Stimulated activated CD4-positive, alpha-beta T cell treated with anti-CD3 and anti-CD28 coated beads, Interleukin-2, amount 100 ng/mL, for 4 hours (primary cell): Measurements from ENCODE around the gene COA5.

Source experiments
- DNase-seq: peaks from one replicate; pipeline ENCODE4 v3.0.0-alpha.2; 2020; ENCODE audit warnings: low read depth

Gene COA5, protein sequence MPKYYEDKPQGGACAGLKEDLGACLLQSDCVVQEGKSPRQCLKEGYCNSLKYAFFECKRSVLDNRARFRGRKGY

DNA sequence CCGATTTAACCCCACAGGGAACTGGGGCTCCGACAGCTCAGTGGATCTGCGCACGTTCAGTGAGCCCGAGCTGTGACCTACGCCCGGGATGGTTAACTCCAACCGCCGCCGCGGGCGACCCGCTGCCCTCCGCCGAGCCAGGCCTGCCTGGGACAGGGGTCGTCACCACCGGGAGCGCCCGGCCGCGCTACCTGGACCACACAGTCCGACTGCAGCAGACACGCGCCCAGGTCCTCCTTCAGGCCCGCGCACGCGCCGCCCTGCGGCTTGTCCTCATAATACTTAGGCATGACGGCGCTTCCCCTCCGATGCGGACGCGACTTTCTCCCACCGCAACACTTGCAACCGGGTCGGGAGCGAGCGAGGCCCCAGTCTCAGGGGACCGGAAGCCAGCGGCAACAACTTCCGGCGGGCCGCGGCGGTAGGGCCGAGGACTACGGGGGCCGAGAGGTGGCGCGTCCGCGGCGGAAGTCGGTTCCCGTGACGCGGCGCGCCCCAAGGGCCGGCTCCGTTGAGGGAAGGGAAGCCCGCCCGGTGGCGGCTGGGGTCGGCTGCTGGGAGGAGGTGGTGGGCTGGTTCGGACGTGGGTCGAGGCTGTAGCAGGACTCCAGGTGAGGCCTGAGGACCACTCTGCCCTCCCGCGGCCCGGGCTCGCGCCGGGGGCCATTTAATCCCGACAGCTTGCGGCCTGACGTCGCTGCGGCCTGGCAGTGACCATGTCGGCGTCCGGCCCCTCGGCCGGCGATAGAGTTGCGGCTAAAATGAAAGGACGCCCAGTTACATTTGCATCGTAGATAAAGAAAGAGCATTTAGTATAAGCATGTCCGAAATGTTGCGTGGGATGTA, at the start of gene COA5, which contains the start of gene UNC50:
COA5 (minus strand) TSS at position 397 of the 846 bp plus-strand sequence; CDS start at position 290, 107 bp downstream.
UNC50 (plus strand) TSS at position 474 of the 846 bp plus-strand sequence. CDS start 1,171 bp downstream, outside the sequence.
- peak; percentile 82 for DNase-seq

DNA sequence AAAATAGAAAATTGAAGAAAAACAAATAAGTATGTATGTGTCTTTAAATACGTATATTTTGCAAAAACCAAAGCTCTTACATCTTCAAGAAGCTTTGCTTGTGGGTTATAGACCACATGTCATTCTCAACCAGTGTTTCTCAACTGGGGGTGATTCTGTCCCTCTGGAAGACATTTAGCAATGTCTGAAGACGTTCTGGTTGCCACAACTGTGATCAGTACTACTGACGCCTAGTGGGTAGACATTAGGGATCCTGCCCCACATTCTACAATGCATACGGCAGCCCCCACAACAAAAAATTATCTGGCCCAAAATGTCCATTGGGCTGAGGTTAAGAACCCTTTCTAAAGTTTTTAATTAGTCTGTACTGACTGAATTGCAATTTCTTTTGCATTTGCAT, 48.5 kb upstream of the COA5 start:
- no peak for DNase-seq

DNA sequence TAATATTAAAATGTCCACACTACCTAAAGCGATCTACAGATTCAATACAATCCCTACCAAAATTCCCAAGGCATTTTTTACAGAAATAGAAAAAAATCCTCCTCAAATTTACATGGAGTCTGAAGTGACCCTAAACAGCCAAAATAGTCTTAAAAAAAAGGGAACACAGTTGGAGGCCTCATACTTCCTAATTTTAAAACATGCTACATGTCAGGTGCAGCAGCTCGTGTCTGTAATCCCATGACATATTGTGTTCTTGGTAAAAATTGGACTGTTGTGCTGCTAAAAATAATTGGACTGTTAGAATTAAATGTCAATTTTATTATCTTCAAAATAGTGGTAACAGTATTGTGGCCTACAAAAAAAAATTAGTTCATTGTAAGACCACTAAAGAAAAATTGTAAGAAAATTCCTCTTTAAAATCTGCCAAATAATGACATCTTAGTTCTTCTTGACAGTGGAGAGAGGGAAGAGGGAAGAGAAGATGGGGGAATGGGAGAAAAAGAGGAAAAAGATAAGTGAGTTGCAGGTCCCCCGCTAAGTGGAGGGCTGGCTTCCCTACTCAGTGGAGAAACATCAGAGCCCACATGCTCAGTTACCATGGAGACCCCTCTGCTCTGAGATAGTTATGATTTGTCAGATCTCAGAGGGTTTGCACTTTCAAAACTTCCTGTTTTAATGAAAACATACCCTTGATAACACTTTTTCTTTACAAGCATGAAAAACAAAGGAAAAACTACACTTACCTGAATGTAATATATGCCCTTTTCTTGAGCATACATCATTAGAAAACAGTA, 46.6 kb upstream of the COA5 start:
- DNase-seq, result no peak

DNA sequence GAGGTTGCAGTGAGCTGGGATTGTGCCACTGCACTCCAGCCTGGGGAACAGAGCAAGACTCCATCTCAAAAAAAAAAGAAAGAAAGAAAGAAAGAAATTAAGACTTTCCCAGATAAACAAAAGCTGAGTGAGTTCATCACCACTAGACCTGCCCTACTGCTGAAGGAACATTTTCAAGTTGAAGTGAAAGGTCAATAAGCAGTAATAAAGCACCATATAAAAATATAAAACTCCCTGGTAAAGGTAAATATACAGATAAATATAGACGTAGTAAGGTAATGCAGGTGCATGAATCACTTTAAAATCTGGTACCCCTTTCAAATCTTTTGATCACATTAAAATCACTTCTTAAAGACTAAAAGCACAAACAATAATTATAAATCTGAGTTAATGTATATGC, 42.7 kb upstream of the COA5 start:
- DNase-seq, result no peak

DNA sequence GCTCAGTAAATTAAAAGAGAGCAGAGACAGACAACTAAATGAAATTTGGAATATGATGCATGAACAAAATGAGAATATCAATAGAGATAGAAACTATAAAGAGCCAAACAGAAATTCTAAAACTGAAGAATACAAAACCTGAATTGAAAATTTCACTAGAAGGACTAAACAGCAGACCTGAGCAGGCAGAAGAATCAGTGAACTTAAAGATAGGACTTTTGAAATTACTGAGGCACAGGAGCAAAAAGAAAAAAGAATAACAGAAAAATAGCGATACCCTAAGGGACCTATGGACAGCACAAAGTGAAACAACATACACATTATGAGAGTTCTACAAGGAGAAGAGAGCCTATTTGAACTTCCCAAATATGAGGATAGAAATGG, 41.7 kb upstream of the COA5 start:
- no peak for DNase-seq

DNA sequence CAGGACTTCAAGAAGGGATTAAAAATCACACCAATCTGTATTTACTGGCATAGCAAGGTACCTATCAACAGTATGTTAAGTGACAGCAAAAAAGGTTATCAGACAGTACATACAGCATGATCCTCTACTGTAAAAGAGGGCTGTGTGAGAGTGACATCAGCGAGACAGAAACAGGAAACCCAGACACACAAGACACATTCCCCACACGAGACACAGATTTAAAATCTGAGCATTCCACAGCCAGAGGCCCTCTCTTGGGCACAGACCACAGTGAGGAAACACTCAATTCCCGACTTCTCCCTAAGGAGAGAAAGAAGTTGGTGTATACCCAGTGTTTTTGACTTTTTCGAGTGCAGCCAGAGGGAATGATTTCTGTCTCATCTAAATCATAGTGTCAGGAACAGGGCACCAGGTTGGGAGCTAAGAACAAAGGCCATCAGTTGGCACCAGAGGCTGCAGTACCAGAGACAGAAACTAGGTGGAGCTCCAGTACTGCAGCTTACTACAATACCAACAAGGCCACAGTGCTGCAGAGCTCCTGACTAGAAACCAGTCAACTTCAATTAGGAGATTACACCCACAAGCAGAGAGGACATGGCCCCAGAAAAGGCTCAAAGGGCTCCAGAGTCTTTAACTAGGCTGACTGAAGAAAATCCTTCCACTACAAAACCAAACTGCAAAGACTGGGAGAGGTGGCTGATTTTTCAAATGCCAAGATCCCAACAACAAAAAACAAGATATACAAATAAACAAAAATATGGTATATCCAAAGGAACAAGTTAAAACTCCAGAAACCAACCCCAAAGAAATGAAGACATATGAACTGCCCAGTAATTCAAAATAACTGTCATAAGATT, 41.1 kb upstream of the COA5 start:
- DNase-seq, result peak; percentile 72

DNA sequence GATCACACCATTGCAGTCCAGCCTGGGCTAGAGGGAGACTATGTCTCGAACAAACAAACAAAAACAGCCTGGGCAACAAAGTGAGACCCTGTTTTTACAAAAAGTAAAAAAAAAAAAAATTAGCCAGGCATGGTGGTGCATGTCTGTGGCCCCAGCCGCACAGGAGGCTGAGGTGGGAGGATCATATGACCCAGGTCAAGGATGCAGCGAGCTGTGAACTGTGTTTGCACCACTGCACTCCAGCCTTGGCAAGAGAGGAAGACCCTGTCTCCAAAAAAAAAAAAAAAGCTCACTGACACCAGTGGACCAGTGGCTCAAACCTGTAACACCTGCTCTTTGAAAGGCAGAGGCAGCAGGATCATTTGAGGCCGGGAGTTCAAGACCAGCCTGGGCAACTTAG, 40.1 kb upstream of the COA5 start:
- no peak for DNase-seq

DNA sequence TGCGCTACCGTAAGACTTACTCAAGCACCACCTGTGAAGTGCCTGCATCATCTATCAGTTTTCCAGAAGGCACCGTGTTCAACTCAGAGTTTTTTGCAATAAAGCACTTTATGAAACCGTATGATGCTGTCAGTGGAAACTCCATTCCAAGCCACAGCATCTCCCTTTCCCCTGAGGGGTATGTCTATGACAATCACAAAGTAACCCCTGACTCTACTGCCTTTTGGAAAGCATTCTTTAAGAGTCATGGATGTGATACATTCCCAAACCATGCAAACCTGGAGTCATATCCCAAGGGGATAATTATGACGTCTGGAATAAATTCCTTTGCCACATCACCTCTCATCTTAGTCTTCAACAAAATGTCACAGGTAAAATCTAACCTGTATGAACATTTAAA, 39.3 kb upstream of the COA5 start:
- DNase-seq, result no peak

DNA sequence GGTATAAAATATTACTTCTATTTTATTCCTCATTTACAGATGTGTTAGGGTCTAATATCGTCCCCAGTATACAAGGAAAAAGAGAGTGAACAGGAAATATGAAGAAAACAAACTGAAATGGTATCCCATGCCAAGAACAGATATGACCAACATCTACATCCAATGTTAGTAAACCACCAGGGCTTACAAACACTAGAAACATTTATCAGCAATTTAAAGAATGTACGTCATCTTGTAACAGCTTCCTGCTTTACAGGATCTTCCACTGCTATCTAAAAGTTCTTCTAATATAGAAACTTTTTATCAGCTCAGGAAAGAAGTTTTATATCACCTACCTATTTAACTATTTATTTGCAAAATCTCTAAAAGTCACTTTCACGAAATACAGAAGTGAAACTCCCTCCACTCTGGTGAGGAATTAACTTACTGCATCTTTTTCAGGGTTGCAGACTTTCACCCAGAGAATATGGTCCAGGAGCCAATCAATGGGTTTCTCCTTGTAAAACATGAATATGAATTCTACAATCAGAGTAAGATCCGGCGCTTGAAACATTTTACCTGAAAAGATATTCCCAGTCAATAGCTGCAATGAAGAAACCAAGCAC, 35.3 kb upstream of the COA5 start:
- DNase-seq, result no peak

DNA sequence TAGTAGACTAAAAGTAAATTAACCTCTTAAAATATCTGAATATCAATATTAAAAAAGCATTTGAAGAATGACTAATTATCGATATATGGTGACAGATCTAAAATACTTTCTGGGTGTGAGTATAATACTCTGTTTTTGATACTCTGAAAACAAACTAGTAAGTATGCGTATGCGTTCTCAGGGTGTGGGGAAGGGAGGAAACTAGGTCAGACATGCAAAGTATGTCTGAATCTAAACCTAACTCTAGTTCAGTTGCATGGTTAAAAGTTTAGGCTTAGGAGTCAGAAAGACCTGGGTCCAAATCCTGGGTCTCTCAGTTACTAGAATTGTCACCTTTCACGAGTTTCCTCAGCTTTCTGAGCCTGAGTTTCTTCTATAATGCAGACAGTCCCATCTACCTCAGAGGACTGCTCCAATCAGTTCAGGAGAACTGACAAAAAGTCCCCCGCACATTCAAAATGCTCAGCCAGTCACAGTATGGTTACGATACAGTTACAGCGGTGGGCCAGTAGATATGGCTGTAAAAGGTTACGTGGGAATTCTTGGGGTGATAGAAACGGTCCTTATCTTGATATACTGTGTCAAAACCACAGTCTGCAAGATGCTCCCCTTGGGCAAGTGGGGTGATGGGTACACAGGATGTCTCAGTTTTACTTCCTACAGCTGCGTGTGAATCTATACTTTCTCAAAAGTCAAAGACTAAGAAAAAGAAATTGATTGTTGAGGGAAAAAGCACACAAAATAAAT, 29.3 kb upstream of the COA5 start:
- no peak for DNase-seq

DNA sequence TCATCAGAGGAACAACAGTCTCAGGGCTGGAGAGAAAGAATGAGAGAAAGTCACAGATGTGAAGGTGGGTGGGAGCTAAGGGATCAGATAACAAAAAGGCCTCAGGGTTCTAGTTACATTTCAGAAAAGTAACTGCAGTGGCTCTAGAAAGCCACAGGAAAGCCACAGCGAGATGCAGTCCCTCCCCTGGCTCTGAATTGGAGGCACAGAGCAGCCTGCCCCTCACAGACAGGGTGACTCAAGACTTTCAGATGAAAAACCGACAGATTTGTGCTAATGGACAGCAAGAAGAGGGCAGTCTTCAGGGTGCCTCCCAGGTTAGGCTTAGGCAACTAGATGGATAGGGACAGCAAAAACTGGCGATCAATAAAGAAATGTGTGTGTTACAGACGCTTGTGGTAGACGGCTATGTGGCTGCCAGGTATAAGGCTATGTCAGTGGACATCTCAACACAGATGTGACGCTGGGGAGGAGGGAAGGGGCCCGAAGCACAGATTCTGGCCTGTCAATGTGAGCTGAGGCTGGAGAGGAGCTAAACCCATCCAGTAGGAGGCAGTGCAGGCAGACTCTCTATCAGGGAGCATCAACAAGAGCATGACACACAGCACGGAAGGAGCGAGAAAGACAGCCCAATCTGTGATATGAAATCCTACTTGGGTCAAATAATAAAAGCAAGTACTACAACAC, 26.2 kb upstream of the COA5 start:
- no peak for DNase-seq

DNA sequence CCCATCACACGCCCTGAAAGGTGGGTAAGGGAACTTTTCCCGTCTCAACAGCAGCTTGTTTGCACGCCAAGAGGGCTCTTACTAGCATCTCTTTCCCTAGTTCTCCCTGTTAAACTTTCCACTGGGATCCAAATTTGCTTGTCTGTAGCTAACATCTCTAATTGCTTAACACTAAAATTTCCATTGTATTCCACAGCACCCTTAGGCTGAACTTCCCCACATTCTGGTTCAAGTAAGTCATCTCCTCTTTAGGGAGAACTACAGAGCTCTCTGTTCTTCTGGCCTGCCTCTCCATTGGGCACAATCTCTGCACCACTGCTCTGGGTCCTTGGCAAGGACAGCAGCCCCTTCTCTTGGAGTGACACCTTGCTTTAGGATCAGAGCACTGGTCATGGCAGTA, 24.0 kb upstream of the COA5 start:
- no peak for DNase-seq

DNA sequence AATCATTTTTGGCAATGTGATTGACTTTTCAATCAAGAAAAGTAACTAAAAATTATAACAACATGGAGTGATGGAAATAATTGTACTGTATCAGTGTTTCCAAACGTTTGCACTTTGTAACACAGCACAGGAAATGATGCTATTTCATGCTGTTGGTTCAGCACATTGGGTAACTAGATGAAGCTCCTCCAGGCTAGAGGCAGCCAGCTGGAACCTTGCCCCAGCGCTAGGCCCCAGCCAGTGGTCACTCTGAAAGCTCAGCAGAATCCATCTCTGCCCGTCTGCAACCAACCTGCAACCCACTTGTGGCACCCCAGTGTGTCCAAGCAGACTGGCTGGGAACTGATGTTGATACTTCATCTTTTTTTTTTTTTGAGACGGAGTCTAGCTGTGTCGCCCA, 15.3 kb upstream of the COA5 start:
- no peak for DNase-seq

DNA sequence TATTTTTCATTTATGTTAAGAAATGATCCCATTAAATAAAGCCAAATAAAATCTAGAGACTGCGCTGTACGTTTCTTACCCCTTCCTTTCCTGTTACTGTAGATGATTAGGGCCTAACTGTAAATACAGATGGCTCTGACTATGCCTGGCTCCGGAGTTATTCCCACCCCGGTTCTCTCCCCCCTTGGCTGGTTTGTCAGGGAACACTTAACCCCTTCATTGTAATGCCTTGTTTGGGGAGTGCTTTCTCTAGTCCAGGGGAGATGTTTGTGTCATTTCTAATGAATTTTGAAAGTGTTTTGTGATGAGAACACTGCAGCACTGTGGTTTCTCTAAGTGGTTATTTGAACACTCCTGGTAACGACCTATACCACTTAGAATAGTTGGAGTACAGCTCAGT, 8.8 kb upstream of the COA5 start:
- no peak for DNase-seq

DNA sequence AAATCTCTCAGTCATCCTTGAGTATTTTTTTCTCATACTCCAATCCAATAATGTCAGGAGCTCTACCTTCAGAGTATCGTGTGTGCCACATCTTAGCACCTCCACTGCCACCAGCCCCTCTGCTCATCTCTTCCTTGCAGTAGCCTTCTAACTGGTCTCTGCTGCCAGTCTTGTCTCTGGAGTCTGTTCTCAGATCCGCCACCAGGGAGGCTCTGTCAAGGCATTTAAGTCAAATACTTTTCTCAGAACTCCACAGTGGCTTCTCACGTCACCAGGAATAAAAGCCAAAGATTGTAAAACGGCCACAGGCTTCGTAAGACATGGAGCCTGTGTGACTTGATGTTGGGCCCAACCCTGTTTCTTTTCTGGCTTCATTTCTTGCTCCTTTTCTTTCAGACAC, 7.2 kb upstream of the COA5 start:
- no peak for DNase-seq

DNA sequence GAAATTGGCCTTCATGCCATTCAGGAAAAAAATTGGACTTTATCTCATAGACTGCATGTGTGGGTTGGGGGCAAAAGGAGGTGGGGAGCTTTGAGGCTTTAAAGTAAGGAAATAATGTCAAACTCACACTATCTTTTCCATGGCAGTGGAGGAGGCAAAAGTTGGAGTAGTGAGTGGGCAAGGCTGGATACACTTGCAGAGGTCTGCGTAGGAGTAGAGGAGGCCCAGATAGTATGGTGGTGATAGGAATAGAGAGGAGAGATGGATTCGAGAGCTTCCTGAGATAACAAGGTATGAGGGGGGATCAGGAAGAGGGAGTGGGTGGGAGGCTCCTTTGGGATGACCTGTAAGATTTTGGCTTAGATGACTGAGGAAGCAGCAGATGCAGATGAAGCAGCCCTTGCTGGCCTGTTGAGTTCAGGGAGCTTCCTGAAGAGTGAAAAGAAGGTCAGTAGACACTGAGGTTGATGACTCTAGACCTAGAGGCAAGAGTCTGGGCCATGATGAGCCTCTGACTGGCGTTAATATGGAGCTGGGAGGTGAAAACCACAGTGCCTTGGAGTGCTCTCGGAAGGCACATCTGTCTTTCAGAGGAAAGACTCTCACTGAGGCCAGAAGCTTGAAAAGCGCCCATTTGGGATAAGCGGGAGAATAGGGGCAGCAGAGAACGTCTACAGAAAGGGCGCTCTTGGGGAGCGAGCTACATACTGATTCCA, 5.9 kb upstream of the COA5 start:
- DNase-seq, result no peak

DNA sequence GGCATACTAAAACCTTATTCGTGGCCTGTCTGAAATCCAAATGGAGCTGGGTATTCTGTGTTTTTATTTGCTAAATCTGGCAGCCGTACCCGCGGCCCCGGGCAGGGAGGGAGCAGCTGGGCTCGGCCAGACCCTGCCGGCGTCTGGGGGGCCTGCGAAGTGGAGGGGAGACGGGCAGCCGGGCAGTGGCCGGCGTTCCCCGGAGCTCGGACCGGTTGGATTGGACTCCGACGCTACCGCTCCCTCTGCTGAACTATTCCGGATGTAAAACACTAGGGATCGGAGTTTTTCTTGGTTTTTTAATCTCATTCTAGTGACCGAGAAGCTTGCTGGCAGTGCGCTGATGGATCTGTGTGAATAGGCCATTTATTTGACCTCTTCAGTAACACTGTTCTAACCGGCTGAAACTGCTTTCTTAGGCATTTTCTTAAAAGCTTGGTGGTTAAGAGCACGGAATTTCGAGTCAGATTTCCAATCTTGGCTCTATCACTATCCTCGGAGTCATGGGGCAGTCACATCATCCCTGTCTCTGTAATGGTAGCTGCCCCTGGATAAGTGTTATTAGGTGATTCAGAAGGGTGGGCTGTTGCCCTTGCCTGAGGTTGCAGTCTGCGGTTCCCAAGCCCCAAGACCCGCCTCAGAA, 771 bp upstream of the COA5 start:
- DNase-seq, result no peak

DNA sequence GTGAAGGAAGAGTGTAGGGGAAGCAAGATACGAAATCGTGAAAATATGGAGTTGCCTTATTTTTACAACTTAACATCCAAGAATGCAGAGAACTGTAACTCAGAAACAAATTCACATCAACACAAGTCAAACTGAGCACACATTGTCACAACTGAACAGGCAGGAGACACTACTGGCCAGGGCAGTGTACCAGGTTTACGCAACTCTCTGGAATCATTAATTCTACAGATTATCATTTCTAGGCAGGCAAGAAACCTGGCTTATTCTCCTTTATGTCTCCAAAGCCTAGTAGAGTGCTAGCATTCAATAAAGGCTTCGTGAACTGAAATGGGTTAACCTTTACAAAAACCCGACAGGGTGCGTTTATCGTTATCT, 584 bp downstream of the COA5 start:
- no peak for DNase-seq

DNA sequence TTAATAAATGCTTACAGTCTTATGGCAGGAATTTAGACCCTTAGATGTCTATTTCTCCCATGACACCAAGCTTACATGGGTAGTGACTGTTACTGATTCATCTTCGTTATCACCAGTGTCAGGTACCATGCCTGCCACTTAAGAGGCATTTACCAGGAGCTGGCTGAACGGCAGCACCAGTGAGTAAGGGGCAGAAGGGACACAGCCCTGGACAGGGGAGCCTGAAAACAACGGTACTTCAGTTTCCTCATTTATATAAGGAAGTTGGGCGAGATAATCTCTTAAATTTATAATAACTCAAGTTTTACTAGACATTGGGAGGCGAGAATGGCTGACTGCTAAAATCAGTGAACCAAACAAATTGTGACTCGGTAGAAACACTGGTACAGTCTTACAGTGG, 1.2 kb downstream of the COA5 start:
- DNase-seq, result no peak
